CD4-positive, CD25-positive, alpha-beta regulatory T cell (primary cell): ENCODE data around the gene IFITM5. TPM values are rescaled to one million over a fixed set of nuclear protein-coding genes. Genes with fewer than 3 reads are reported as not detected.
"Not testable (repeated sequence)": the region's sequence is repeated elsewhere in the genome, so short reads cannot be mapped to it uniquely, and the experiment has no call there.

Experiments used
- ATAC-seq, 2 donors: fragments of 150-1000 bp; cut with Tn5 transposase; one replicate each; pipeline ENCODE4 v1.10.0; 2021; ENCODE audit warnings: low read depth in 2 of 2, moderate number of reproducible peaks in 2 of 2, moderate library complexity in 1 of 2
- DNase-seq, 3 donors: peaks; one replicate each; pipeline versions ENCODE4 v3.0.0 to v3.0.0-alpha.2; 2012 to 2022; ENCODE audit warnings: mixed read lengths in 1 of 3
- H3K27ac ChIP-seq: one replicate; pipeline ENCODE4 v1.7.0; 2013; ENCODE audit warnings: mild to moderate bottlenecking, low read length; ENCODE audit not compliant: insufficient read depth, poor library complexity, severe bottlenecking
- H3K27me3 ChIP-seq: one replicate; pipeline ENCODE4 v1.7.0; 2013; ENCODE audit warnings: low read length; ENCODE audit not compliant: control insufficient read depth, insufficient read depth
- H3K36me3 ChIP-seq: one replicate; pipeline ENCODE4 v1.7.0; 2013; ENCODE audit warnings: mild to moderate bottlenecking, low read length, moderate library complexity; ENCODE audit not compliant: control insufficient read depth, insufficient read depth
- H3K4me1 ChIP-seq: 2 replicates; pipeline ENCODE4 v1.7.0; 2013; ENCODE audit warnings: mild to moderate bottlenecking, low read length; ENCODE audit not compliant: insufficient read depth, control insufficient read depth, poor library complexity, severe bottlenecking
- H3K4me3 ChIP-seq: one replicate; pipeline ENCODE4 v1.7.0; 2013; ENCODE audit warnings: low read depth, mild to moderate bottlenecking, low read length, moderate library complexity
- H3K9me3 ChIP-seq, 2 experiments: 1 replicate in 1 of 2; 2 replicates in 1 of 2; pipeline ENCODE4 v1.7.0; 2013; ENCODE audit warnings: low read length in 2 of 2, mild to moderate bottlenecking in 1 of 2, moderate library complexity in 1 of 2; ENCODE audit not compliant: control insufficient read depth in 2 of 2
- H3K27ac Mint-ChIP-seq, 3 donors: one replicate each; pipeline ENCODE4 v1.8.0; 2020 to 2022; ENCODE audit warnings: mild to moderate bottlenecking in 3 of 3, mixed read lengths in 3 of 3, moderate library complexity in 2 of 3
- H3K27me3 Mint-ChIP-seq: one replicate; pipeline ENCODE4 v1.8.0; 2022; ENCODE audit warnings: mild to moderate bottlenecking, mixed read lengths
- H3K36me3 Mint-ChIP-seq: one replicate; pipeline ENCODE4 v1.8.0; 2020; ENCODE audit warnings: mixed read lengths
- H3K4me1 Mint-ChIP-seq, 4 donors: one replicate each; pipeline ENCODE4 v1.8.0; 2020 to 2022; ENCODE audit warnings: mixed read lengths in 4 of 4, mild to moderate bottlenecking in 1 of 4
- H3K4me3 Mint-ChIP-seq, 4 donors: one replicate each; pipeline ENCODE4 v1.8.0; 2020 to 2022; ENCODE audit warnings: mild to moderate bottlenecking in 4 of 4, mixed read lengths in 4 of 4, moderate library complexity in 3 of 4
- H3K9me3 Mint-ChIP-seq, 7 donors: one replicate each; pipeline ENCODE4 v1.8.0; 2020 to 2022; ENCODE audit warnings: mixed read lengths in 7 of 7, mild to moderate bottlenecking in 3 of 7, moderate library complexity in 2 of 7
- polyA plus RNA-seq, 4 donors: library from polyadenylated mRNA; unstranded; fragments of 300-500 nt; fragmentation: Illumina TruSeq; gene quantifications; one replicate each; pipeline ENCODE4 v1.2.3, GENCODE V29; 2021
- total RNA-seq: library from RNA; stranded (reverse); gene quantifications from one replicate; pipeline ENCODE4 v1.2.3, GENCODE V29; 2022

The IFITM5 gene
- total and polyA plus RNA-seq, 5 donors from 2014 or later, result not detected

- no peak for ATAC-seq
- H3K27me3 ChIP-seq, result no peaks in the 10 kb centered on the region
- H3K36me3 Mint-ChIP-seq, result no peaks in the 10 kb centered on the region
- H3K36me3 ChIP-seq, result no peaks in the 10 kb centered on the region
- H3K9me3 ChIP-seq, result no peaks in the 10 kb centered on the region
- H3K9me3 Mint-ChIP-seq, result no peaks in the 10 kb centered on the region
- peaks cover 10% of the 10 kb centered on the region for H3K27me3 Mint-ChIP-seq
- no peak overlapping the region for H3K27ac ChIP-seq
- H3K27ac Mint-ChIP-seq, result peak overlapping the region; percentile 13 to 90 (median 59)
- H3K4me3 ChIP-seq, result no peak overlapping the region
- no peak for DNase-seq
- H3K4me1 Mint-ChIP-seq, result peaks cover 0 to 27% (median 18%) of the 10 kb centered on the region in 4 donors
- no peaks in the 10 kb centered on the region for H3K4me1 ChIP-seq
- no peak overlapping the region for H3K4me3 Mint-ChIP-seq
Observed at GRCh38 chr11:336659-337198, 37.4 kb upstream of the IFITM5 start.

- Histone ChIP-seq H3K9me3 (no peaks in the 10 kb centered on the region), H3K27me3 (no peaks in the 10 kb centered on the region), H3K4me1 (peaks cover 4% of the 10 kb centered on the region), H3K27ac (no peak overlapping the region), H3K4me3 (no peak overlapping the region), H3K36me3 (no peaks in the 10 kb centered on the region)
- H3K4me1 Mint-ChIP-seq, result peaks cover 0 to 31% (median 20%) of the 10 kb centered on the region in 4 donors
- ATAC-seq, result no peak
- no peak overlapping the region for H3K4me3 Mint-ChIP-seq
- H3K27ac Mint-ChIP-seq, result peak overlapping the region; percentile 59 to 90 (median 64)
- H3K36me3 Mint-ChIP-seq, result no peaks in the 10 kb centered on the region
- no peak for DNase-seq
- peaks cover 10% of the 10 kb centered on the region for H3K27me3 Mint-ChIP-seq
- no peaks in the 10 kb centered on the region for H3K9me3 Mint-ChIP-seq
Observed at GRCh38 chr11:335779-336658, 36.7 kb upstream of the IFITM5 start.

- Mint-ChIP-seq H3K9me3 (no peaks in the 10 kb centered on the region), H3K4me3 (no peak overlapping the region), H3K36me3 (no peaks in the 10 kb centered on the region), H3K4me1 (peaks cover 3 to 45% (median 21%) of the 10 kb centered on the region in 4 donors), H3K27ac (peak overlapping the region in 1 of 3 donors; percentile 20), H3K27me3 (peaks cover 10% of the 10 kb centered on the region)
- no peak overlapping the region for H3K27ac ChIP-seq
- H3K4me1 ChIP-seq, result peaks cover 18% of the 10 kb centered on the region
- H3K27me3 ChIP-seq, result no peaks in the 10 kb centered on the region
- DNase-seq, result no peak
- H3K4me3 ChIP-seq, result no peak overlapping the region
- H3K9me3 ChIP-seq, result no peaks in the 10 kb centered on the region
- H3K36me3 ChIP-seq, result no peaks in the 10 kb centered on the region
- no peak for ATAC-seq
Observed at GRCh38 chr11:334264-334994, 35.1 kb upstream of the IFITM5 start.

- H3K36me3 Mint-ChIP-seq, H3K9me3 ChIP-seq, H3K4me3 Mint-ChIP-seq, H3K27me3 ChIP-seq, ATAC-seq, DNase-seq, H3K4me3 ChIP-seq, H3K27ac ChIP-seq, H3K36me3 ChIP-seq, H3K27ac Mint-ChIP-seq, H3K9me3 Mint-ChIP-seq, H3K27me3 Mint-ChIP-seq: not testable (repeated sequence)
- peaks cover 8 to 51% (median 22%) of the 10 kb centered on the region in 4 donors for H3K4me1 Mint-ChIP-seq
- H3K4me1 ChIP-seq, result peaks cover 20% of the 10 kb centered on the region
Observed at GRCh38 chr11:333616-334263, 34.4 kb upstream of the IFITM5 start.

GRCh38 chr11:332651-333480 is 33.5 kb upstream of the IFITM5 start:
- Mint-ChIP-seq H3K4me3 (peak overlapping the region in 2 of 4 donors; percentile 33 to 58), H3K36me3 (no peaks in the 10 kb centered on the region), H3K27ac (no peak overlapping the region), H3K4me1 (peaks cover 8 to 56% (median 24%) of the 10 kb centered on the region in 4 donors), H3K9me3 (no peaks in the 10 kb centered on the region), H3K27me3 (peaks cover 10% of the 10 kb centered on the region)
- no peaks in the 10 kb centered on the region for H3K9me3 ChIP-seq
- no peak overlapping the region for H3K27ac ChIP-seq
- H3K4me3 ChIP-seq, result no peak overlapping the region
- DNase-seq (no peak), ATAC-seq (no peak)
- no peaks in the 10 kb centered on the region for H3K27me3 ChIP-seq
- H3K4me1 ChIP-seq, result peaks cover 20% of the 10 kb centered on the region
- H3K36me3 ChIP-seq, result no peaks in the 10 kb centered on the region

- peak overlapping the region in 1 of 4 donors; percentile 27 for H3K4me3 Mint-ChIP-seq
- H3K4me3 ChIP-seq, result no peak overlapping the region
- H3K4me1 ChIP-seq, result peaks cover 32% of the 10 kb centered on the region
Observed at GRCh38 chr11:331358-332060, 32.2 kb upstream of the IFITM5 start.

More at GRCh38 chr11:331358-332060, 32.2 kb upstream of the IFITM5 start:
- Histone ChIP-seq H3K27me3 (no peaks in the 10 kb centered on the region), H3K27ac (no peak overlapping the region), H3K36me3 (no peaks in the 10 kb centered on the region), H3K9me3 (no peaks in the 10 kb centered on the region)
- ATAC-seq (no peak), DNase-seq (no peak)
- H3K27ac Mint-ChIP-seq, result peak overlapping the region; percentile 54 to 88 (median 66)
- no peaks in the 10 kb centered on the region for H3K36me3 Mint-ChIP-seq
- H3K4me1 Mint-ChIP-seq, result peaks cover 8 to 64% (median 27%) of the 10 kb centered on the region in 4 donors
- peaks cover 9% of the 10 kb centered on the region for H3K27me3 Mint-ChIP-seq
- no peaks in the 10 kb centered on the region for H3K9me3 Mint-ChIP-seq
